Sciatic nerve (tissue), 2 donors: ENCODE data around the gene RIPPLY1. TPM values are rescaled to one million over a fixed set of nuclear protein-coding genes. Genes with fewer than 3 reads are reported as not detected.

ENCODE experiments used
- ATAC-seq: fragments of 200-7000 bp; cut with Tn5 transposase; one replicate; pipeline ENCODE4 v1.9.1; 2020; ENCODE audit warnings: mild to moderate bottlenecking, moderate library complexity
- DNase-seq: peaks from one replicate; pipeline ENCODE4 v3.0.0-alpha.2; 2020; ENCODE audit warnings: low spot score
- intact Hi-C: fragments of 100-400 bp; cut with DNase I; formaldehyde crosslinking; loops from one replicate; pipeline ENCODE4 v1.14.2; 2022
- total RNA-seq: library from RNA; stranded (reverse); fragmentation: NEBNext Ultra II Directional; extraction: Animal tissue kit (Norgen Biotek cat#: 25700); gene quantifications from one replicate; pipeline ENCODE4 v1.2.1, GENCODE V29; 2021
- donor health status: DM: no; HTN: no; CAD: no.
- donor health status: DM: no; HTN: no; CAD: no.

The RIPPLY1 gene, protein sequence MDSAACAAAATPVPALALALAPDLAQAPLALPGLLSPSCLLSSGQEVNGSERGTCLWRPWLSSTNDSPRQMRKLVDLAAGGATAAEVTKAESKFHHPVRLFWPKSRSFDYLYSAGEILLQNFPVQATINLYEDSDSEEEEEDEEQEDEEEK
- total RNA-seq: 0.40 TPM

DNA sequence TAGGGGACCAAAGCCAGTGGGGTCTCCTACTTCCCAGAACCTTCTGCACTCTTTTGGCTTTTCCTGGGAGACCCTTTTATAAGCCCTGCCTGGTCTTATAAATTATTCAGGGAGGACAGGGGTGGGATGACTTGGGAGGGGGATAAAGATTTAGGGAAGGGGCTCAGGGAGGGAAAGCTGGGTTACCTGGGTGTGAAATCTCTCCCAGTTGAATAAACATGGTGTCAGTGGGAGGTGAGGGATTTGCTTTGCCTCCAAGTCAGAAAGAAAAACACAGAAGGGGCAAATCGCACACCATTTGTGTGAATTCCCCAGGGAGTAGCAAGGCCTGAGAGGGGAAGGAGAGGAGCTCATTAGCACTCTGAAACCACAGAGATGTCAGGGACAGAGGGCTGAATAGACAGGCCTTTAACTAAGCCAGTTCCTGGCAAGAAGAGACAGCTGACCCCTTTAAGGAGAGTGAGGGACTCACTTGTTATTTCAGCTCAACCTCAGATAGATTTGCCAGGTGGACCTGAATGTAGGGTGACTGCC lies at the start of gene RIPPLY1:
Gene RIPPLY1, minus strand, starts transcription at position 51 of the 534 bp plus-strand sequence. CDS start 54 bp downstream, outside the sequence.
- intact Hi-C loops: no loop called here
- no peak for ATAC-seq

DNA sequence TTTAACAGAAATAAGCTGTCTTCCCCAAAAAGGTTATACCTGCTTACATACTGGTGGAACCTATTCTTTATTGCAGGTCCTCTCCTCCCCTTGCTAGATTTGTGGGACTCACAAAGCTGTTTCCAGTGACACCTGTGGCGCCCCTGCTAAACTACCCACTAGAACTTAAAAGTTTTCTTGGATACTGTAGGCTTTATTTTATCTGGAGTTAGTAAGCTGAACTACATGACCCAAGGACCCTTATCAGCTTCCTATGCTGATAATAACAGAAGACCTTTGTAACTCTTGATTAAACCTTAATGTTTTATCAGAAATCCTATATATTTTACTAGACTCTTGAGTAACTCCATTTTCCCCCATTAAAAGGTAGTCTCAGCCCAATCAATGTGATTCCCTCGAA lies 49.4 kb upstream of the RIPPLY1 start:
- ATAC-seq (no peak), DNase-seq (no peak)
- intact Hi-C loops: no loop called here

More for the DNA sequence above, at the start of gene RIPPLY1:
- DNase-seq: no peak

DNA sequence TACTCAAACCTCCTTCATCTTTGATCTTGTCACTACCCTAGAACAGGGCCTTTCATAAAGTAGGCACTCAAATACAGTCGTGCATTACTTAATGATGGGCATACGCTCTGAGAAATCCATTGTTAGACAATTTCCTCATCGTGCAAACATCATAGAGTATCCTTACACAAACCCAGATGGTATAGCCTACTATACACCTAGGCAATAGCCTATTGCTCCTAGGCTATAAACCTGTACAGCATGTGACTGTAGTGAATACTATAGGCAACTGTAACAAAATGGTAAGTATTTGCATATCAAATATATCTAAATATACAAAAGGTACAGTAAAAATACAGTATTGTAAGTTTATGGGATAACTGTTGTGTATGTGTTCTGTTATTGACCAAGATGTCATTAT lies 48.9 kb upstream of the RIPPLY1 start:
- intact Hi-C loops: no loop called here
- no peak for DNase-seq
- ATAC-seq: no peak

DNA sequence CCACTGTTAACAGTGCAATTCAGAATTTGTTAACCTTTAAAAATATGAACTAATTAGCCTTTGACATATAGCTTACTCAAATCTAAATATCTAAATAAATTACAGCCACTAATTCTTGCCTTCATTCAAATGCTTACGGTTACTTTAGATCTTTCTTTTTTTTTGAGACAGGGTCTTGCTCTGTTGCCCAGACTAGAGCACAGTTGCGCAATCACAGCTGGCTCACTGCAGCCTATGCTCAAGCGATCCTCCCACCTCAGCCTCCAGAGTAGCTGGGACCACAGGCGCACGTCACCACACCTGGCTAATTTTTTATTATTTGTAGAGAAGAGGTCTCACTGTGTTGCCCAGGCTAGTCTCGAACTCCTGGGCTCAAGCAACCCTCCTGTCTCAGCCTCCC lies 48.1 kb upstream of the RIPPLY1 start:
- DNase-seq (no peak), ATAC-seq (no peak)
- intact Hi-C loops: no loop called here

DNA sequence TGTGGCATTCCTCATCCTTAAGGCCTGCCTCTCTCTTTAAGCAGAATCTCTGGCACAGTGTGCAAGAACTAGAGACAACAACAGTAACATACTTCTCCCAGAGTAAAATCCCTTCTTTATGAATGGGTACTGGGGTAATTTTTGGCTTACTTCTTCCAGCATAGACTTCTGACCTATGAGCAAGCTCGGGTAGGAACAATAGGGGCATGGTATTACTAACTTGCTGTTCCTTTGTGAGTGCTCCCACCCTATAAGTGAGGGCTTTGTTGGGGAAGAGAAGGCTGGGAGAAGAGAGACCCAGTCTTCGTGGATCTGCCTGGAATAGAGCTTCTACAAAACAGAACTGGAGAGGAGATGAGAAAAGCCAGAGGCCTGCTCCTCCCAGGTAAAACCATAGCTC lies 47.2 kb upstream of the RIPPLY1 start:
- intact Hi-C loops: no loop called here

DNA sequence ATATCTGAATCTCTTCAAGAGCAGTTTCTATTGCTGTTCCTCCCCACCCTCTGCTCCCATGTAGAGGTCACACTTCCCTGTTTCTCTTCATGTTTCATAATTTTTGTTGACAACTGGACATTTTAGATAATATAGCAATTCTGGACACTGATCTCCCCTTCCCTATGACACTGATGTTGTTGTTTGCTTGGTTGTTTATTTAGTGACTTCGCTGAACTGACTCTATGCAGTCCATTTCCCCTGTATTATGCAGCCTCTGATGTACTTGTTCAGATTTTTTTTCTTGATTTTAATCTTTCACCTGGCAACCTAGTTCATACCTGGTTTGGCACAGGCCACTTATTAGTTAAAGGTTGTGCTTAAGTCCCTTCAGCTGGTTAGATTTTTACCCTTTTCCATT lies 46.2 kb upstream of the RIPPLY1 start:
- no peak for ATAC-seq
- DNase-seq: no peak
- intact Hi-C loops: no loop called here

More for the DNA sequence above, 47.2 kb upstream of the RIPPLY1 start:
- no peak for ATAC-seq
- no peak for DNase-seq

DNA sequence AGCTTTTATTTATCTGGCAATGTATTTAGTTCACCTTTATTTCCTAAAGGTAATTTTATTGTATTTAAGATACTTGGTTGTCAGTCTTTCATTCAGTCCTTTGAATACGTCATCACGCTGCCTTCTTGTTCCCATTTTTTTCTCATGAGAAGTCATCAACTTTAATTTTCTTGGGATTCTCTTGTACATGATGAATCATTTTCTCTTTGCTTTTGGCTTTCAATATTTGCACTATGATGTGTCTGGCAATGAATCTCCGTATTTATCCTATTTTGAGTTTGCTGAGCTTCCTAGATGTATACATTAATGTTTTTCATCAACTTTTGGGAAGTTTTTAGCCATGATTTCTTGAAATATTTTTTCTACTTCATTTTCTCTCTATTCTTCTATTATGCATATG lies 45.5 kb upstream of the RIPPLY1 start:
- intact Hi-C loops: no loop called here
- no peak for DNase-seq
- ATAC-seq: no peak

DNA sequence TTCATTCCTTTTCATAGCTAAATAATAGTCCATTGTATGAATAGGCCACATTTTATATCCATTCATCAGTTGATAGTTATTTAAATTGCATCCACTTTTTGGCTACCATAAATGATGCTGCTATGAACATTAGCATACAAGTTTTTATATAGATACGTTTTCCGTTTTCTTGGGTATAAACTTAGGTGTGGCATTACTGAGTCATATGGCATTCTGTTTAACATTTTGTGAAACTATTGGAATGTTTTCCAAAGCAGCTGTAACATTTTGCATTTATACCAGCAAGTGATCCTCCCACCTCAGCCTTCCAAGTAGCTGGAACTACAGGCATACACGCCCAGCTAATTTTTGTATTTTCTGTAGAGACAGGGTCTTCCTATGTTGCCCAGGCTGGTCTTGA lies 43.3 kb upstream of the RIPPLY1 start:
- ATAC-seq (no peak), DNase-seq (no peak)
- intact Hi-C loops: no loop called here

DNA sequence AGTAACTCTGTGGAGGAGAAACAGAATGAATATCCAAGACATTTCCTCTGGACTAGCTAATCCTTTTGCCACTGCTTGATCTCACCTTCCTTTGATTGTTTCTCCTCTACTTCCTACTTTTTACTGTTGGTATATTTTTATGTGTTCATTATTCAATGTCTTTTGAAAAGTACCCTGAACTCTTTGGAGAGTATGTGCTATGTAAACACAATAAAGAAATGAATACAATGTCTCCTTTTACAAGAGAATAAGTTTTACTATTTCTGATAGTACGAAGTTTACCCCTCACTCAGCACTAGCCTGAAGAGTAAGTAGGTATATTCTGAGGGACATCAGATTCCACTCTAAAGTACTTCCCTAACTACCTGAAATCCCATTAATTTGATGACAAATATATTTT lies 36.9 kb upstream of the RIPPLY1 start:
- no peak for ATAC-seq
- no peak for DNase-seq
- intact Hi-C loops: loop anchor here (5.0 kb wide), 1 partner anchor 33 kb away; no protein-coding TSS in a partner anchor

DNA sequence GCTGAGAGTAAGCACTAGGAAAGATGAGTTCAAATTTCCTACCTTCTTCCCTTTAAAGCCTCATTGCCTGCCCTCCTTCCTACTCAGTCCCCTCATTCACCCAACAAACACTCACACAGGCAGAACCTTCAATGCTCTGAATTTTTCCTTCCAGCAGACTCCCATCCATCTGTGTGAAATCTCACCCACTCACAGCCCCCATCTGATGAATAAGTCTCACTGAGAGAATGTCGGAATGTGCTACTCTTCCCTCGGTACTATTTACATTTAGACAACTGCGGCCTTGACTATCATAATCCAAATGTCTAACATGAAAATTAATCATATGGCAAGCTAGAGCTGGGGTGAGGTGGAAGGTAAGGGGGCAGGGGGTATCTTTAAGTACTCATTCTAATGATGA lies 36.4 kb upstream of the RIPPLY1 start:
- no peak for DNase-seq
- no peak for ATAC-seq
- intact Hi-C loops: no loop called here

DNA sequence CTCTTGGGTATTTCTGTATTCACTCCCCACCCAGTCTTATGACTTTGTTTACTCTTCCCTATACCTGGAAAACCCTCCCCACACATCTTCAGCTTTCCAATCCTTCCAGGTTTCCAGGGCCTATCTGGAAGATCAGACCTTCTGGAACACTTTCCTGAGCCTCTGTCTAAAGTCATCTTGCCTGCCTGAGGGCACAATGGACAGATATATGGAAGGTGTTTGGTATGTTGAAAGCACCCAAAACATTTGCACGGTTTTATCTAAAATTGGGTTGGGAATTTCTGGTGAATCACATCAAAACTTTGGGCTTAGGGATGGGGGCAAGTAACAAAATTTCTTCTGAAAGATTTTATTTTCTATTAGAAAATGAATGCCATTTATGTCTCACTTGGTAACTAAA lies 33.1 kb upstream of the RIPPLY1 start:
- DNase-seq (no peak), ATAC-seq (no peak)
- intact Hi-C loops: no loop called here

DNA sequence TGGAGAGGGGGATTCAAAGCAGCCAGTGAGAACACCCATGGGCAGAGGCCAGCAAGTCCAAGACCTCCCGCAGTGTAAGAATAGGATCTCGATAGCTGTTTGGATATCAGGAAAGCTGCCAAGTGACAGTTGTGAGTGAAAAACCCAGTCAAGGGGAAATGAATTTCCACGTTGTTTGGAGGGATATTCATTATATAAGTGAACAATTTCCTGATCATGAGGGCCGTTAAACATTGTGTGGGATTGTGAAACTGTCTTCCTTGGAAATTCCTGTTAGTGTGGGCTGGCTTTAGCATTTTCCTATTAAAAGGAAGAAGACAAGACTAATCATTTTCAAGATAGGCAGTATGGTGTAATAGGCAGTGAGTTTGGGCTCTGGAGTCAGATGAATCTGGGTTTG lies 32.0 kb upstream of the RIPPLY1 start:
- intact Hi-C loops: no loop called here
- ATAC-seq (no peak), DNase-seq (no peak)

DNA sequence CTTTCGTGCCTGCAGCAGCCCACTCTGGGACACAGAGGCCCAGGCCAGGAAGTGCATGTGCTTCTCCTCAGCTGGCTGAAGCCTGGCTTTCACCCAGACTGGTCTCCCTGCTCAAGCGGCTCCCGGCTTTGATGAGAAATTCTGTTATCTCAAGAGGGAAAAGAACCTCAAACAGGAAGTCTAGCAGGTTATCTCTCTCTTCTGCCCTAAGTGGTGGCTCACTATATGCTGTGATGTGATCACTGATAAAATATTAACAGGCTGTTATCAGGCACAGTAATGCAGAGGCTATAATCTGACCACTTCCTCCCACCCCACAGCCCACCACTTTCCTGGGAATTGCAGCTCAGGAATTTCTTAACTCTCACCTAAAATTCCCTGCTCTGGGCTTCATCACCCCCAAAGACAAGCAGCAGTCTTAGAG lies 30.4 kb upstream of the RIPPLY1 start:
- intact Hi-C loops: no loop called here
- no peak for DNase-seq
- peak; percentile 49 for ATAC-seq

DNA sequence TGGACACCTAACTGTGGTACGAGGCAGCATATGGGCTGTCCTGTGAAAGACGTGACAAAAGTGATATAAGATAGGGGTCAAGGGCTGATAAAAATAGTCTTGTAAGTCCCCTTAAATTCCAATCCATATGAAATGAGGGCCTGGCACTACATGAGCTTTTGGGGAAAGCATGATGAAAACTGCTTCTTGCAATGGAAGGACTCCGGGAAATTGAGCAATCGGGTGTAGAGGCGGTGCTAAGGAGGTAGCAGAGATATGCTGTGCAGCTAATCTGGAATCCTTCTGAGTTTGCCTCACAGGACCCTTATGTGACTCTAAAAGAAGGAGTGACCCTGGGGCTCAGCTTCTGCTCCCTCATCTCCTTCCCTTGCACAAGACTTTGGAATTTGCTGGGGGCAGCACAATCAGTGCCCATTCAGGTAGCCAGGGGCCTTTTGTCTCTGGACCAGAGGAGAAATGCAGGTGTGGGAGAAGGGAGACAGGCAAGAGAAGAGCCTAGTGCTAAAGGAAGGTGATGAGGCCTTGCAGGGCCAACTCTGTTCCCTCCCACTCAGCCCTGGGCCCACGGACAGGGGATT lies 29.9 kb upstream of the RIPPLY1 start:
- DNase-seq: no peak
- intact Hi-C loops: no loop called here
- peak; percentile 53 for ATAC-seq

DNA sequence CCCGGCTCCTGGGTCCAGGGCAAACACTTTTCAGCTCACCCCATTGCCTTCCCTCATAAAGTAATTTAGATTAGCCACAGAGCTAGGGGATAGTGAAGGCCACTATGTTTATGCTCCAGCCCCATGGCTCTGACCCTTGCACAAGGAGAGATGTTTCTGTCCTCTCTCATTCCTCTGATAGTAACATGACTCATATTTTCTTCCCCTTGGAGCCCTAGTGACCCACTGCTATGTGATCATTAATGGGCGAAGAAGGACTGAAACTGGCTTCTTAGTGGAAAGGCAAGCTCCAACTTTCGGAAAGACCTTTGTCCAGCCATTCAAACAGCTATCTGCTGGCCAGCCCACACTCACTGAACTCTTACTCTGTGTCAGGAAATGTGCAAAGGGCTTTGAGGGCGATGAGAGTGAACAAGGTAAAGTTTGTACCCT lies 29.4 kb upstream of the RIPPLY1 start:
- ATAC-seq (peak; percentile 71), DNase-seq (no peak)
- intact Hi-C loops: no loop called here

DNA sequence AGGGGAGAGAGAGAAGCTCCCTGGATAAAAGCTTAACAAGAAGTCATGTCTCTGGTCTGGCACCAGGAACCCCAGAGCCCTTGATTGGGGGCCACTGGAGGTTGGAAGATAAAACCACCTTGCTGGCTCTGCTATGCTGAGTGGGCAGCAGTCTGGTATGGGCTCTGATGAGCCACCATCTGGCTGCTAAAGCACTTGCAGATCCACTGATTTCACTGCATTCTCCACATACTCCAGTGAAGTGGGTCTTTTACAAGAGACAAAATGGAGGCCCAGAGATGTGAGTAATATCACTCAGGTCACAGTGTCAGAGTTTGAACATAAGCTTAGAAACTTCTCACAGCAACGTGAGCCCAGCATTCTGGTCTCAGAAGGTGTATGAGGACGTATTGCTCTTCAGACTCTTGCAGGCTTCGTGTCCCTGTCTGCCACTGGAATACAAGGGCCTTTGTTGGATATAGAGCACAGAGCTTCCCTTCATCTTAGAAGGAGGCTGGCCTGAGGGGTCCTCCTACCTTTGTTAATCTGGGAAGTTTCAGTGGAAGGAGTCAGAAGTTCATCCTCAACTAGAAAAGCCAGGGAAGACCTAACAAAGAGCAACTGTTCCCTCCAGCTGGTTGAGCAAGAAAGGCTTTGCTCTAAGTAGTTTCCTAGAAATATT lies 28.8 kb upstream of the RIPPLY1 start:
- DNase-seq (no peak), ATAC-seq (peak; percentile 66)
- intact Hi-C loops: no loop called here

DNA sequence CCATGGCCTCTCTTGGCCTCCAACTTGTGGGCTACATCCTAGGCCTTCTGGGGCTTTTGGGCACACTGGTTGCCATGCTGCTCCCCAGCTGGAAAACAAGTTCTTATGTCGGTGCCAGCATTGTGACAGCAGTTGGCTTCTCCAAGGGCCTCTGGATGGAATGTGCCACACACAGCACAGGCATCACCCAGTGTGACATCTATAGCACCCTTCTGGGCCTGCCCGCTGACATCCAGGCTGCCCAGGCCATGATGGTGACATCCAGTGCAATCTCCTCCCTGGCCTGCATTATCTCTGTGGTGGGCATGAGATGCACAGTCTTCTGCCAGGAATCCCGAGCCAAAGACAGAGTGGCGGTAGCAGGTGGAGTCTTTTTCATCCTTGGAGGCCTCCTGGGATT lies 25.1 kb upstream of the RIPPLY1 start:
- DNase-seq (no peak), ATAC-seq (no peak)
- intact Hi-C loops: no loop called here

DNA sequence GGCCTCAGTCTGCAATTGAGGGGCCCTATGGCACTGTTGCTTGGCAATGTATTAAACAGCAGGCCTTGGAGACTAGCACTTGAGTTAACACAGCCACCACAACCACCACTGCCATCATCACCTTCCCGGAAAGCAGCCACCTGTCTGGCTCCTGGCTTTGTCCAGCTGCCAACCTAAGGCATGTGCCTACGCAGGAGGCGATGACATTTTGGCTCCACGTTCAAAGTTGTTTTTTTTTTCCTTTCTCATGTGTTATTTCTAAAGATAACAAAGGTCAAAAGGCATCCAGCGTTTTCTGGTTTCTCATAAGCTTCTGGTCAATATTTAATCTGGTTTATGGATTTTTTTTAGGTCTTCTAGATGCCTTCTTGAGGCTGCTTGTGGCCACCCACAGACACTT lies 24.6 kb upstream of the RIPPLY1 start:
- ATAC-seq: no peak

DNA sequence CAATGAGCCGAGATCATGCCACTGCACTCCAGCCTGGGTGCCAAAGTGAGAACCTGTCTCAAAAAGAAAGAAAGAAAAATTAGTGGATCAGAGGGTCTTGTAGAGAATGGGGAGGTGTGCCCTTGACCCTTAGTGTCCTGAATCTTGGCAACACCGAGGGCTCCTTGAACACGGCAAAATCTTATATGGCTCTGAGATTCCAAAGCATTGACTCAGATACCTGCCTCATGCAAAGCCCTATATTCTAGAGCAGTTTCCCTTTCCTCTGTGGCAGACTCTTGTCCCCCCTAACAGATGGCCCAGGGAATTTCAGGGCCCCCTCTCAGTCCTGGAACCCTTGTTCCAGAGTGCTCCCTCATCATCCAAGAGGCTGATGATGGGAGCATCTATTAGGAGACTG lies 23.9 kb upstream of the RIPPLY1 start:
- intact Hi-C loops: no loop called here
- DNase-seq (no peak), ATAC-seq (no peak)

More for the DNA sequence above, 24.6 kb upstream of the RIPPLY1 start:
- no peak for DNase-seq
- intact Hi-C loops: no loop called here

DNA sequence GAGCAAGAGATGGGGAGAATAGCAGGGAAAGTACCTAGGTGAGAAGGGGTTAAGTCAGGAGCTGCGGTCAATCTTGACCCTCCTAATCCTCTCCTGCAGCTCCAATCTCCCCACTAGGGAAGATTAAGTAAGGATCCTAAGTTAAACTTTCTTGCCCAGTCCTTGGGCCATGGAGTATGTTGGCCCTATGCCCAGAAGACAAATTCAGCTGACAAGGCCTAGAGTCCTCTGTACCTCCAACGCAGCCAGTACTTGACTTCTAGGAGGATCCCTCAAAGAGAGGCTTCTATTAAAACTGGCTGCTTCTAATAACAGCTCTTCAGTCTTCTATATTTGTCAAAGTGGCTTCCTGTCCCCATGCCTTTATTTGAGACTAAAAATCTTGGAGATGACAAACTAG lies 18.5 kb upstream of the RIPPLY1 start:
- ATAC-seq (no peak), DNase-seq (no peak)
- intact Hi-C loops: no loop called here
